Body of pancreas (tissue), 4 donors: ENCODE data around the gene RBM33.

Experiments
- POLR2A ChIP-seq, 3 donors: fragments of 450-650 bp; IDR thresholded peaks; one replicate each; pipeline ENCODE4 v1.6.1; 2016; ENCODE audit warnings: antibody characterized with exemption in 3 of 3, mild to moderate bottlenecking in 2 of 3
- TF ChIP-seq, protein P1 (sequence below), 7 experiments: fragments of 450-650 bp in 4 of 7; fragments of 200-600 bp in 3 of 7; sonication (generic) in 3 of 7; IDR thresholded peaks; one replicate each; pipeline ENCODE4 v1.5.1; 2016 to 2019; ENCODE audit warnings: antibody characterized with exemption in 7 of 7

DNA sequence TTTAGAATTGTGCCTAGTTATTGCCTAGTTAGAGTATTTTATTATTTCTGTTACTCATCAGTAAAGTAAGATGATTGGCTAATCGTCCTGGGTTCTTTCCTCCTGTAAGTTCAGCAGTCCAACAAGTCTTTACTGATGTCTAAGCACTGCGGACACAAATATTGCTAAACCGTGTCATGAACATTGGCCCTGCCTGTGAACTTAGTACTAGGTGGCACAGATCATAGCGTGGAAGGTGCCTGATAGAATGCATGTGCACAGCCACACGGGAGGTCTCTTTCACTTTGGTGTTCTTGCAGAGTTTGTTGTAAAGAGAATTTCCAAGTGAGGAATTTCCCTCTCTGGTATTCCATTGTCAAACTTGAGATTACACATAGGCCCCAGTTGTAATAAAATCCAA lies 38.0 kb downstream of the RBM33 start:
- TF ChIP-seq, protein P1, sequence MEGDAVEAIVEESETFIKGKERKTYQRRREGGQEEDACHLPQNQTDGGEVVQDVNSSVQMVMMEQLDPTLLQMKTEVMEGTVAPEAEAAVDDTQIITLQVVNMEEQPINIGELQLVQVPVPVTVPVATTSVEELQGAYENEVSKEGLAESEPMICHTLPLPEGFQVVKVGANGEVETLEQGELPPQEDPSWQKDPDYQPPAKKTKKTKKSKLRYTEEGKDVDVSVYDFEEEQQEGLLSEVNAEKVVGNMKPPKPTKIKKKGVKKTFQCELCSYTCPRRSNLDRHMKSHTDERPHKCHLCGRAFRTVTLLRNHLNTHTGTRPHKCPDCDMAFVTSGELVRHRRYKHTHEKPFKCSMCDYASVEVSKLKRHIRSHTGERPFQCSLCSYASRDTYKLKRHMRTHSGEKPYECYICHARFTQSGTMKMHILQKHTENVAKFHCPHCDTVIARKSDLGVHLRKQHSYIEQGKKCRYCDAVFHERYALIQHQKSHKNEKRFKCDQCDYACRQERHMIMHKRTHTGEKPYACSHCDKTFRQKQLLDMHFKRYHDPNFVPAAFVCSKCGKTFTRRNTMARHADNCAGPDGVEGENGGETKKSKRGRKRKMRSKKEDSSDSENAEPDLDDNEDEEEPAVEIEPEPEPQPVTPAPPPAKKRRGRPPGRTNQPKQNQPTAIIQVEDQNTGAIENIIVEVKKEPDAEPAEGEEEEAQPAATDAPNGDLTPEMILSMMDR (IDR thresholded peaks at IDR 0.05) = no peak
- TF ChIP-seq POLR2A (IDR thresholded peaks at IDR 0.05) = no peak
